Left kidney (tissue), 2 donors: ENCODE data around the gene EEF1G. TPM values are rescaled to one million over a fixed set of nuclear protein-coding genes. Genes with fewer than 3 reads are reported as not detected.

Experiments used
- DNase-seq: peaks from one replicate; pipeline ENCODE4 v3.0.0-alpha.2; 2013
- polyA plus RNA-seq: library from polyadenylated mRNA; unstranded; fragments of 120-200 nt; gene quantifications from one replicate; pipeline ENCODE4 v1.2.1, GENCODE V29; 2013; ENCODE audit not compliant: insufficient read length

The EEF1G gene
- polyA plus RNA-seq, 1 donor = 2,043 TPM

DNA sequence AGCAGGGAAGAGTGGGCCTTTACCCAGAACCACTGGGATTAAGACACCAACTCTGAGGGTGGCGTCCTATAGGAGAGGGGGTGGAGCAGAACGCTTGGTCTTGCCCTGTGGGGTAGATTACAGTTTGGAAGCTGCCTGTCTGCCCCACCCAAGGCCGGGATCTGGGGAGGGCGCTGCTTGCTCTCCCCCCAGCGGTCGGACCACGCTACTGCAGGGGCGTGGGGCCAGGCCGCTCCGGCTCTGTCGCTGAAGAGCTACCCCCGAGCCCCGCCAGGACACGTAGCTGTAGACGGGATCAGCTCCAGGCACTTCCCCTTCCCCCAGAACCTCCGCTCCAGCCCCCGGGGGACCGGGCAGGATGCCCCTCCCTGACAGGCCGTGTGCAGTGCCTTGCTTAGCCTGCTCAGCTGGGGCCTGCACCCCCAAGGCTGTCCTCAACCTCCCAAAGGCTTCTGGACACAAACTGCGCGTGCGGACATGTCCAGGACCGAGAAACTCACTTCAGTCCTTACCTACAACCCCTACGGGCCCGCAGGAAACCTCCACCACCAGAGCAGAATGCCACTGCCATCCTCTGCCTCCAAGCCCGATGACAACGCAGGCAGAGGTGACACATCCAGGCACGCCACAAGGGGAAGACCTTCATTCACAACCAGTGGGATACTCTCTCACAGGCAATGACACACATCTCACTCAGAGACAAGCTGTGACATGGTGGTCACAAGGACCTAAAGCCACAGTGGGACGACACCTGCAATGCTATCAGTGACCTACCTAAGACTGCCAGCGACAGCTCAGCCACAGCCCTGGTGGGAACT lies 30.7 kb downstream of the EEF1G start:
- no peak for DNase-seq

DNA sequence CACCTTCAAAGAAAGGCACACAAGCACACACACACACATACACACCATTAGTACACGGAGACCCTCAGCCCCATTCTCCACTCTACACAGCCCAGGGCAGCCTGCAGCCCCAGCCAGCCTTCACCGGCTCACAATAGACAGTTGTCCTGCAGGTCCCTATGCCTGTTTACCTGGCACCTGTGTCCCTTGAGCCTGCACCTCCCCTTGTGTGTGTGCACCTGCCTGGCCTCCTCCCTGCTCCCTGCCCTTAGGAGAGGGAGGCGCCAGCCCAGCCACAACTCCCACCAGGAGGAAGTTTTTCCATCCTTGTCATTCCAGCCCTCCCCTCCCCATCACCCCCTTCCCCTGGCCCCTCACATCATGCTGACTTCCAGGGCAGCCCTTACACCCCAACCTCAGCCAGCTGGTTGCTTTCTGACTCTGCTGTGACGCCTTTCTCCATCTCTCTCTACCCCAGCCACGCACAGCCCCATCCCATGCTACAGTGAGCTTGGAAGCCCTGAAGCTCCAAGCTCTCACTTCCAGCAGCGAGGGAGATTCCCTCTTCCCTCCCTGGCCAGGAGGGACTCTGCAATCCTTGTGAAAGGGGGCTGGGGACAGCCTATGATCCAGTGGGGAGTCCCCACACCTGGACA lies 31.5 kb downstream of the EEF1G start:
- no peak for DNase-seq

DNA sequence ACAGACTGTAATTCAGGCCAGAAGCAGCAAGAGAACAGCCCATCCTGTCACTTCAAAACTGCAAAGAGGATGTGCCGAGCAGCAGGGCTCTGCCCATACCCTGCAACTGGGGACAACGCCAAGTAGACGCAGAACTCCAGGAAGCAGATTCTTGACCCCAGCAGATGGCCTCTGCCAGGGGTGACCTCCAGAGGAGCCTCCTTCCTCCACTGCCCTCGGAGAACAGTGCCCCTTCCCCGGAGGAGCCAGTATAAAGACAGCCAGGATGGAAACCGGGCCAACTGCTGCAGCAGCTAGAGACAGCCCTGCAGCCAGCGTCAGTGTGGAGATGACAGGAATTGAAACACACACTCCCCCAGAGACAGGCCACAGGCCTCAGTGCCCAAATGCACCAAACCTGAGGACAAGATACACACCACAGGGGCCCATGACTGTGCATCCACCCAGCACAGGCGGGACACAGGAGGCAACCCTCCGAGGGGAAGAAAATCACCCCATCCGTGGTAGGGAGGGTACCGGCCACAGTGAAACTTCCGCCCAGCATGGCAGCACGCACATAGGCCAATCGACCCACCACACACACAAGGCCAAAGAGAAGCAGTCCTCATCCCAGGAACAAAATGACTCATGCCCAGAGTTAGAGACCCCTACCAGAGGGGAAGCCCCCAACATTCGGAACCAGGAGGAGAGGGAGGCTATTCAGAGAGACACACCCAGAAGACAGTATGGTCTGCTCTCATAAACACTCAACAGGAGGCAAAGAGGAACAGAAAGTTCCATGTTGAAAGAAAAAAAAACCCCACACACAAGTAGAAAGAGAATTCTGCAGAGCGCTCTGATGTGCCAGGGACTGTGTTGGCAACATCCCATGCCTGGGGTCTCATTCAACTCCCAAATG lies 32.6 kb downstream of the EEF1G start:
- DNase-seq = no peak

DNA sequence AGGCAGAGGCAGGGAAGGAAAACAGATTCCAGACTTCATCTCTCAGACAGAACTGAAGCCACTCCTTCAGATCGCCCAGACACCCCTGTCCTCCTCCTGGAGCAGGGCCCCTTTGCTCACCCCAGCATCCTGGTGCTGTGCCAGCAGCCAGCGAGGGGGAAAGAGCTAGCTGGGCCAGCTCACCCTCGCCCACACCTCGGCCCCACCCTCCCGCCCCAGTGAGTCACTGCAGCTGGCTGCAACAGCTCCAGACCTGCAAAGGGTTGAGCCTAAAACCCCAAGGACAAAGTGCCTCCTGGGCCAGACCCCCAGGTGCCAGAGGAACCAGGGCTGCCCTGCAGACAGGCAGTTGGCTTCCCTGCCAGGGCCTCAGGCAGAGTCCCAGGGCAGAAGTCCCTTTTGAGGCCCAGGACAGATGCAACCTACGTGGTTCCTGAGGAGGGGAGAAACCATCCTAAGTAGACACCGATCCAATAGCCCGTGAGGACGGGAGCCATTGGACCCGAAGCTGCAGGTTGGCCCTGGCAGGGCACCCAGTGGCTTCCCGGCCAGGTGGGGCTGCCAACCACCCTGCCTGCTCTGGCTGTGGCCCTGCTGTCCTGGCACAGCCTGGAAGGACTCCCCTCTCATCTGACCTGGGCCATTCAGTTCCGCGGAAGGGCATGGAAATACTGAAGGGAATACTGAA lies 34.3 kb downstream of the EEF1G start:
- no peak for DNase-seq

DNA sequence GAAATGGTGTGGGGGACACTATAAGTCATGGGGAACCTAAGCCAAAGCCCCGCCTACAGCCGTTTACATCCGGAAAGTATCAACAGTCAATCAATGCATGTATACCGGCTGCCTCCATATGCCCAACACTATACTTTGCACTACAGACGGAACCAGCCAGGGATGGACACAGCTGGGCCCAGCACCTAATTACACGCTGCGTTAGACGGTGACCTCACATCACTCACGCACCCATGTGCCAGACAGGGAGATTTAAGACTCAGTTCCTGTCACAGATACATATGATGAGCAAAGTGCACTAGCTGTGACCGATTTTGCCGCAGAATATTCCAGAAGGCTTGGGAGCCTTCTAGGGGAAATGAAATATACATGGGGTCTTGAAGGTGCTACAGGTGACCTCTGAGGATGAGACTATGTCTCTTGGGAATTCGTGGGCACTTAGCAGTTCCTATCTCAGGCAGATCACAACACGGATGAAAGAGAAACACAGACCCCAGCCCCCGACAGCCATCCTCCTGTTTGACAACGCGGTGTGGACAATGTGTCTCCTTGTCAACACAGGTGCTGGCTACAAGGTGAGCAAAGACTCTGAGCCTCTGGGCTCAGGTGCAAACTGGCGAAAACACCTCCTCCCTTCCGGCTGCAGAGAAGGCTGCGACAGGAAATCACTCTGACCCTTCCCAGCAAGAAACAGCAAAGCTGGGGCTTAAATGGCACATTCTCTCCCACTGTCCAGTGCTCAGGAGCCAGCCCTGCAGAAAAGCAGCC lies 35.0 kb downstream of the EEF1G start:
- no peak for DNase-seq

DNA sequence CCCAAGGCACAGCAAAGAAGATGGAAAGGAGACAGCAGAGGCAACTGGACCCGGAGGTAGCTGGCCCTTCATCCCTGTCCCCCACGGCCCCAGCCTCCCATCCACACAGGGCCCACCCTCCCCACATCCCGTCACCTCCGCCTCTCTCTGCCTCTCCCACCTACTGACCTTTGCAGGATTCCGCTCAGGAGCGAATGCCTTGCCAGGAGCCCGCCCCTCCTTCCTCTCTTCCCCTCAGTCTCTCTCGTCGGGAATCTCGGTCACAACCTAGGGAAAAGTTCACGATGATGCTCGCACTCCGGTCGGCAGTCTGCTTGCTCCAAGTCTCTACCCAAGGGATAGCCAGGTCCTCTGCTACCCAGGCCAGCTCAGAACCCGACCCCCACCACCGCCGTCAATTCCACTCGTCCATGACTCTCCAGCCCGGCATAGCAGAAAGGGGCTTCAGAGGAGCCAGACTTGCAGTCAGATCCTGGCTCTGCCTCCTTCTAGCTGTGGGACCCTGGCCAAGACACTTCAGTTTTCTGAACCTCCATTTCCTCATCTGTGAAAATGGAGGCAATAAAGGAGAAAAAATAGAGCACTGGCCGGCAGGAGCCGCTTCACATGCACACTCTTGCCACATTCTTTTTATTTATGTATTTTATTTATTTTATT lies 37.3 kb downstream of the EEF1G start:
- no peak for DNase-seq

DNA sequence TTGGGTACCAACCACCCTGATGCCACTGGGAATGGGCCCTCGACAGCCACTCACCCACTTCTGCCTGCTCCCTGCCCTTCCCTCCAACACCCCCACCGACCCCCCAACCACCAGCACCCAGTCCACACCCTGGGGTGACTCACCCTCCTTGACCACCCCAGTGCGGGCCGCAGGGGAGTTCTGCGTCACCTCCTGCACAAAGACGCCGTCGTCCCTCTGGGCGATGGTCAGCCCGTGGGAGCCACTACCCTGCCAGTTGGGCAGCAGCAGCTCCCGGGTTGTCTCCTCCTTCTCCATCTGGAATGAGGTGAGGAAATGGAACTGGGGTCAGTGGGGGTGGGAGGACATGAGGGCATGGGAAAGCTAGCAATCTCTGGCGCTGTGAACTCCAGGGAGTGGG lies 37.9 kb downstream of the EEF1G start:
- no peak for DNase-seq

DNA sequence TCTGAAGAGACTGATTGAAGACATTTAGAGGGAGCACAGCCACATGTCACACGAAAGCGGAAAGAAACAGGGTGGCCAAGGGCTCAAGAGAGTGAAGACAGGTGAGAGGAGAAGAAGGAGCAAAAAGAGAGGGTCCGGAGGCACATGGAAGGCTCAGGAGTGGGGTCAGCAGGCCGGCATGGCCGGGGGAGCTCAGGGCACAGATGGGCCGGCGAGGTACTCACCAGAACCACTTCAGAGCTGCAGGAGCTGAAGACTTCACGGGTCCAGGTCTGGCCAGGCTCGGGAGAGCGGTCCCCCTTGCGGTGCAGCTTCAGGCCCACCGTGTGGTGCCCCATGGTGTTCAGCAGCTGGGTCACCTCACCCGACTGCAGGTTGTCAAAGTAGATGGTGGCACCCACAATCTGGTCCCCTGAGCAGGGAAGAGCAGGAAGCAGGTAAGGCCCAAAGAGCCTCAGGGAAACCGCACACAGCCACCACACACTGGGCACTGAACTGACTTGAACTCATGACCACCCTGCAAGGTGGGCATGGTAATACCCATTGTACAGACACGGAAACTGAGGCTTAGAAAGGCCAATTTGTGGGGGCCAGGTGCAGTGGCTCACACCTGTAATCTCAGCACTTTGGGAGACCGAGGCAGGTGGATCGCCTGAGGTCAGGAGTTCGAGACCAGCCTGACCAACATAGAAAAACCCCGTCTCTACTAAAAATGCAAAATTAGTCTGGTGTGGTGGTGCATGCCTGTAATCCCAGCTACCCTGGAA lies 38.7 kb downstream of the EEF1G start:
- DNase-seq = no peak

DNA sequence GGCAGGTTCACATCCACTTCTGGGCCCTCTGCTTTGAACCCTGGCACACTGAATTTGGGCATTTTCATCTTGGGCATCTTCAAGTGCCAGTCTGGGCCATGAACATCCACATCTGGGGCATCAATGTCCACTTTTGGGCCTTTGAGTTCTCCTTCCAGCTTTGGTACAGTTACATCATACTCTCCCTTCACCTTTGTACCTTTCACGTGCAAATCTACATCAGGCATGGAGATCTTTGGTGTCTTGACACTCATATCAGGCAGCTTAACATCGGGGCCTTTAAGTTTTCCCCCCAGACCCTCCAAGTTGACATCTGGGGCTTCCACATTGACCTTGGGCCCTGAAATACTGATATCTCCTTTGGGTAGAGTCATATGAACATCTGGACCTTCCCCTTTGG lies 41.6 kb downstream of the EEF1G start:
- DNase-seq = no peak

DNA sequence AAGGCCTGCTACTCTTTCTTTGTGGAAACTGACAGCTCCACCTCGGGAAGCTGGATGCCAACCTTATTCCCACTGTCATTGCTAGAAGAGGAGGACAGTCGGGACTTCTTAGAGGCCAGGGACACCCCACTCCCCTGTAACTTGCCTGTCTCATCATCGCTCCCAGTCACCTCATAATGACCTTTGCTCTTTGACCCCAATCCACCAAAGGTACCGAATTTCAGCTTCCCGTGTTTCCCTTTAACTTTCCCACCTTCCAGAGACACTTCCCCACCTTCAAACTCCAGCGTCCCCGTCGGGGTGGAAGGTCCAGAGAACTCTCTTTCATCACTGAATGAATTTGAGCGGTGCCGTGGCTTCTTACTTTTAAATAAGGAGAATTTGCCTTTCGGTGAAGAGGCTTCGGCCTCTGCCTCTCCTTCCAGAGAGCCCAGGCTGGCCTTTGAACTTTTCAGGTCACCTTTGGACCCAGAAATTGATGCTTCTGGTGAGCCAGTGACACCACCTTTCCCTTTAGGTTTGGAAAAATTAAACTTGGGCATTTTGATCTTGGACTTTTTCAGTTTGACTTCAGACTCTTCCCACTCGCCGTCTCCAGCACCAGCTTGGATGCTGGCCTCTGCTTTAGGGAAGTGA lies 56.8 kb downstream of the EEF1G start:
- no peak for DNase-seq

DNA sequence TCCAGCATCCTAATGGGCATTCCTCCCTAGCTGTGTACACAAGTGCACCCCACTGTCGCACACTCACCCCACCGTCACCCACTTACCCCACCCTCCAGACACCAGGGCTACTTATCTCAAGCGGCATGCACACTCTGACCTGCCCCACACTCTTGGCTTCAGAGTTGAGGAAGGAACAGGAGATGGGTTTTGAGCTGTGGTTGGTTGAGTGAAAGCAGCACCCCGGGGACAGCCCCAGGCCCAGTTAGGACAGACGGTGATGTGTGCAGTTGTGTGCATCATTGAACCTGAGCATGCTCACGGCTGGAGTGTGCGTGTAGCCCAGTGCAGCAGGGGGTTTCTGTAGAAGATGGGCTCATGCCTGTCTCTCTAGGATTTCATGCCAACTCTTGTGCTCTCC lies 59.5 kb downstream of the EEF1G start:
- DNase-seq = no peak

DNA sequence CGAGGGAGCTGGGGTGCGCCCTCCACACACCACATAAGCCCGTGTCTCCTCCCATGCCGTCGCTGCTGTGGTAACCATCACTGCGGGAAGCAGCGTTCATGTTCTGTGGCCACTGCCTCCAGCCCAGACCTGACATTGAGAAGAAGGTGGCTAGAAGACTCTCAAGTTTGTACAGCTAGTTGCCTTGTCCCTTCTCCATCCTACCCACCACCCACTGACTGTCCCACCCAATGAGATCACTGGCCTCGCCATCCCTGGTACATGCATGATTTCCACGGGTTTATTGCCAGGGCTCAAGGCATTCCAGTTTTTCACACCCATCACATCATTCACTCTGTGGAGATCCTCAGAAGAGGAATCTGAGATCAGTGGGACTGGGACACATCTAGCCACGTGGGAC lies 60.1 kb downstream of the EEF1G start:
- no peak for DNase-seq

DNA sequence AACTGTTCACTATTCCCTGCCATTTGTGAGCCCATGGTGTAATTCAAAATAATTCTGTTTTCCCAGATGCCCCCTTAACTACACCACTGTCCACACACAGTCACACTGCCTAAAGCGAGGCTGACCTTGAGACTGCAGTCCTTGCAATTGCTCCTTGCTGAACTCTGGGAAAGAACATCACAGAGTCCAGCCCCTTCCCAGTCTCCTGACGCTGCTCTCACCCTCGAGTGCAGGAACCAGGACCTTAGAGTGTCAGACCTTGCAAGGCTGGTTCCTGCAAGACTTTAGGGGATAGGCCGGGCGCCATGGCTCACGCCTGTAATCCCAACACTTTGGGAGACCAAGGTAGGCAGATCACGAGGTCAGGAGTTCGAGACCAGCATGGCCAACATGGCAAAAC lies 60.7 kb downstream of the EEF1G start:
- no peak for DNase-seq

Other genes starting within 250 kb of the EEF1G start
- 60.7 TPM for gene ASRGL1, start 236.4 kb downstream of the EEF1G start, polyA plus RNA-seq
- gene SCGB1A1, start 154.9 kb downstream of the EEF1G start, polyA plus RNA-seq = not detected
- 199 TPM for gene AHNAK, start 27.1 kb downstream of the EEF1G start, polyA plus RNA-seq
- gene TUT1, start 17.6 kb upstream of the EEF1G start, polyA plus RNA-seq = 24.8 TPM
- gene MTA2, start 28.0 kb upstream of the EEF1G start, polyA plus RNA-seq = 108 TPM
- 36.4 TPM for gene EML3, start 38.9 kb upstream of the EEF1G start, polyA plus RNA-seq
- 3.5 TPM for gene ROM1, start 39.4 kb upstream of the EEF1G start, polyA plus RNA-seq
- gene B3GAT3, start 48.1 kb upstream of the EEF1G start, polyA plus RNA-seq = 26.3 TPM
- gene GANAB, start 72.7 kb upstream of the EEF1G start, polyA plus RNA-seq = 395 TPM
- gene INTS5, start 79.4 kb upstream of the EEF1G start, polyA plus RNA-seq = 17.8 TPM
- 59.0 TPM for gene C11orf98, start 91.3 kb upstream of the EEF1G start, polyA plus RNA-seq
- gene CSKMT, start 91.4 kb upstream of the EEF1G start, polyA plus RNA-seq = 5.9 TPM
- gene UQCC3, start 97.8 kb upstream of the EEF1G start, polyA plus RNA-seq = 7.5 TPM
- gene LBHD1, start 98.4 kb upstream of the EEF1G start, polyA plus RNA-seq = 9.0 TPM
- gene UBXN1, start 105.2 kb upstream of the EEF1G start, polyA plus RNA-seq = 140 TPM
- gene LRRN4CL, start 115.6 kb upstream of the EEF1G start, polyA plus RNA-seq = 0.78 TPM
- 68.3 TPM for gene BSCL2, start 133.5 kb upstream of the EEF1G start, polyA plus RNA-seq
- gene GNG3, start 133.8 kb upstream of the EEF1G start, polyA plus RNA-seq = 2.5 TPM
- gene HNRNPUL2, start 153.6 kb upstream of the EEF1G start, polyA plus RNA-seq = 101 TPM
- gene TTC9C, start 154.6 kb upstream of the EEF1G start, polyA plus RNA-seq = 43.1 TPM
- gene ZBTB3, start 180.3 kb upstream of the EEF1G start, polyA plus RNA-seq = 8.1 TPM
- gene POLR2G, start 187.7 kb upstream of the EEF1G start, polyA plus RNA-seq = 145 TPM
- 39.8 TPM for gene TAF6L, start 197.5 kb upstream of the EEF1G start, polyA plus RNA-seq
- gene TMEM179B, start 213.5 kb upstream of the EEF1G start, polyA plus RNA-seq = 66.4 TPM
- 25.0 TPM for gene TMEM223, start 218.1 kb upstream of the EEF1G start, polyA plus RNA-seq
- 136 TPM for gene NXF1, start 231.5 kb upstream of the EEF1G start, polyA plus RNA-seq